Measurements from ENCODE around the gene THAP7.
A peak's percentile ranks its signal among the peaks of the same experiment; 100 is the strongest.

The THAP7 gene

GRCh38 chr22:20960609-20961008 lies 41.3 kb downstream of the THAP7 start:
- H3K4me3 Mint-ChIP-seq, result no peak overlapping the region
- peaks cover 10% of the 10 kb centered on the region for H3K27me3 Mint-ChIP-seq
- H3K9me3 Mint-ChIP-seq (ENCODE audit: low read depth), result no peaks in the 10 kb centered on the region
- H3K27ac Mint-ChIP-seq, result no peak overlapping the region
- H3K4me1 Mint-ChIP-seq (ENCODE audit: low read depth), result peaks cover 23% of the 10 kb centered on the region
- H3K36me3 Mint-ChIP-seq, result no peaks in the 10 kb centered on the region

- peaks cover 23% of the 10 kb centered on the region for H3K4me1 Mint-ChIP-seq (ENCODE audit: low read depth)
- peaks cover 10% of the 10 kb centered on the region for H3K27me3 Mint-ChIP-seq
- no peaks in the 10 kb centered on the region for H3K36me3 Mint-ChIP-seq
- no peaks in the 10 kb centered on the region for H3K9me3 Mint-ChIP-seq (ENCODE audit: low read depth)
- no peak overlapping the region for H3K4me3 Mint-ChIP-seq
- H3K27ac Mint-ChIP-seq, result no peak overlapping the region
Measured at GRCh38 chr22:20959578-20960461, 42.1 kb downstream of the THAP7 start.

DNA sequence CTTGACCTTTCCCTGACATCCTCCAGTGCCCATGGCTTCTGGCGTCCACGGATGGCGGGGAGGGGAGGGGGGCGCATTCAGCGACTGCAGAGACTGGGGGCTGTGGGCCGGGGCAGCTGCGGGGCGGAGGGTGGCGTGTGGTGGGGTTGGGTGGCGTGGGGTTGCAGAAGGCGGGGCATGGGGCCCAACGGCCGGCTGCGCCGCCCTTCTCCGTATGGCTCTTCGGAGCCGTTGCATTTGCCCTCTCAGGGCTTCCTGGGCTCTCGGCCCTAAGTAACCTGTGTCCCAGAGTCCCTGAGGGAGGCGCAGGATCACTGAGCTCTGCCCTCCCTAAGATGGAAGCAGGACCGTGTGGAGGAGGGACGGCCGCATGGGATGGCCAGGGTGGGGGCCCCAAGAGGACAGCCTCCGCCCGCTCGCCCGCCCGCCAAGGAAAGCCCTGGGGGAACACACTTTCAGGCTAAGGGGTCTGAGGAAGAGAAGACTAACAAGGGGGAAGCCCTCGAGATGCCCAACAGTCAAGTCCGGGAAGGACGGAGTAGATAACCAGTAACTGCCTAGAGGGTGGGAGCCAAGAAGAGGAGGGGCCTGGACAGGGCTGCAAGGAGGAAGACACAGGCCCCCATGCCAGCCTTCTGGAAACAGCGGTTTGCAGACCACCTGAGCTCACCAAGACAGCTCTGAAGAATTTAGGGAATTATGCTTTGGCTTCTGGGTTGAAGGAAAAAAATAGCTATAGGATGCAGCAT lies 44.1 kb downstream of the THAP7 start:
- Mint-ChIP-seq H3K27me3 (peaks cover 8% of the 10 kb centered on the region), H3K4me1 (ENCODE audit: low read depth) (peaks cover 14% of the 10 kb centered on the region), H3K27ac (no peak overlapping the region), H3K9me3 (ENCODE audit: low read depth) (no peaks in the 10 kb centered on the region), H3K4me3 (peak overlapping the region; percentile 59), H3K36me3 (no peaks in the 10 kb centered on the region)

DNA sequence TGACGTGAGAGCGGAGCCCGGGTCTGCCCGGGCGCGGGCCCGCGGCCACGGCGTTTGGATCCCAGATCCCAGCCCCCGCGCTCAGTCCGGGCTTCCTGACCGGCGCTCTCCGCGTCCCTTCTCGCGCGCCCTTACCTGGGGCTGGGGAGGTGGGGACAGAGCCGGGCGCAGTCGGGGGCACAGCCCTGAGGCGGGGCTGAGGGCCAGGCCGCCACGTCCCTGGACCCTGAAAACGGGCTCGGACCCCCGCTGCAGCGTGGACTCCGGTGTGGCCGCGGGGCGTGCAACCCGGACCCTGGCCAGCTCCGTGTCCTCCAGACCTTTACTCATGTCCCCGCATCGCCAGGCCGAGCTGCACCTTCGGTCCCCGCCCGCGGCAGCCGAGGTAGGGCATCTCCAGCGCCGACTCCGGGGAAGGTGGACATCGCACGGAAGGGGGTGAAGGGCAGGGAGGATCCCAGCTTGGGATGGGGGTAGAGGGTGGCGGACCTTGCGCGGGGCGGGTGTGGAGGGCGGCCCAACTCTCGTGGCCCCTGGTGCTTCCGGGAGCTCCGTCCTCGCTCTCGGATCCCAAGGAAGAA lies 44.7 kb downstream of the THAP7 start:
- H3K27me3 Mint-ChIP-seq, result peaks cover 8% of the 10 kb centered on the region
- peak overlapping the region; percentile 72 for H3K4me3 Mint-ChIP-seq
- H3K36me3 Mint-ChIP-seq, result peaks cover 3% of the 10 kb centered on the region
- peaks cover 14% of the 10 kb centered on the region for H3K4me1 Mint-ChIP-seq (ENCODE audit: low read depth)
- no peaks in the 10 kb centered on the region for H3K9me3 Mint-ChIP-seq (ENCODE audit: low read depth)
- H3K27ac Mint-ChIP-seq, result no peak overlapping the region

- Mint-ChIP-seq H3K27me3 (peaks cover 8% of the 10 kb centered on the region), H3K9me3 (ENCODE audit: low read depth) (no peaks in the 10 kb centered on the region), H3K27ac (no peak overlapping the region), H3K4me1 (ENCODE audit: low read depth) (peaks cover 10% of the 10 kb centered on the region), H3K4me3 (peak overlapping the region; percentile 72), H3K36me3 (peaks cover 3% of the 10 kb centered on the region)
Measured at GRCh38 chr22:20956258-20957101, 45.4 kb downstream of the THAP7 start.

DNA sequence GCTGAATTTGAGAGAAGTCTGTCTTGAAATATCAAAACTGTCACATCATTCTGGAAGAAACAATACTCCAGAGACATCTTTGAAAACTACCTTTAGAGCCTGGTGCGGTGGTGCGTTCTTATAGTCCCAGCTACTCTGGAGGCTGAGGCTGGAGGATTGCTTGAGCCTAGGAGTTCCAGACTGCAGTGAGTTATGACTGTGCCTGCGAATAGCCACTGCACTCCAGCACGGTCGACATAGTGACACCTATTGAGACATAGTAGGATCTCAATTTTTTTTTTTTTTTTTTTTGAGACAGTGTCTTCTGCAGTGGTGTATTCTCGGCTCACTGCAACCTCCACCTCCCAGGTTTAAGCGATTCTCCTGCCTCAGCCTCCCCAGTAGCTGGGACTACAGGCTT lies 46.4 kb downstream of the THAP7 start:
- no peaks in the 10 kb centered on the region for H3K9me3 Mint-ChIP-seq (ENCODE audit: low read depth)
- H3K36me3 Mint-ChIP-seq, result peaks cover 3% of the 10 kb centered on the region
- H3K27me3 Mint-ChIP-seq, result peaks cover 8% of the 10 kb centered on the region
- no peak overlapping the region for H3K4me3 Mint-ChIP-seq
- no peak overlapping the region for H3K27ac Mint-ChIP-seq
- peaks cover 9% of the 10 kb centered on the region for H3K4me1 Mint-ChIP-seq (ENCODE audit: low read depth)

DNA sequence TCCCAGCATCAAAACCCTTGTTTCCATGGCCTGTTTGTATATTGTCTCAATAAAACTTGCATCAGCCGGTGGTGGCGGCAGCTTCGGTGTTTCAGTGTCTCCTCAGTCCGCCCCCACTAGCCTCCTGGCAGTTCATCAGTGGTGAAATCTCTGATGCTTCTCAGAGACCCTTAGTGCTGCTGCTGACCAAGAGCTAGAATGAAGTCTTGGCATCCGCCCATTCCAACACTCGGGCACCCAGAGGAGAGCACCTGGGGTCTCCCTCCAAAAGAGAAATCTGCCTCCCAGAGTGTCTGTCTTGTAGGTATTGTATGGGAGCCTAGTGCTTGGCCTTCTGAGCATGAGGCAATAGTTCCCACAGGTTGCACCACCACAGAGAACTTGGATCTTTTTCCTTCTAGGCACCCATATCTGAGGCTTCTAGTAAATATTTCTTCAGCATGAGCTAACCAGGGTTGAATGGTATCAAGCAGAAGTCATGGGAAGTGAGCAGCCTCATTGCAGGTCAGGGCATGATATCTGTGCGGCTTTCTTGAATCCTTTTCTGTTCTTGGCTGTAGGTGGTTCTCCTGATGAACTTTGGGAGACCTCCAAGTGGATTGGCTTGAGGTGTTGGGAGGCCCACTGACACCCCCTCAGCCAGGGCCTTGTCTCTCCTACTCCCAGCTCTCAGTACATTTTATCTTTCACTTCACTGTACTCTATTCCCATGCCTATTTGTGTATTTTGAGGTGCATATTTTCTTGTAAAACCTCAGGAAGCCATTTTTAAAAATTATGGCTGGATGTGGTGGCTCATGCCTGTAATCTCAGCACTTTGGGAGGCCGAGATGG lies 48.0 kb downstream of the THAP7 start:
- Mint-ChIP-seq H3K27ac (no peak overlapping the region), H3K4me3 (no peak overlapping the region), H3K27me3 (peaks cover 6% of the 10 kb centered on the region), H3K9me3 (ENCODE audit: low read depth) (no peaks in the 10 kb centered on the region), H3K36me3 (peaks cover 3% of the 10 kb centered on the region), H3K4me1 (ENCODE audit: low read depth) (peaks cover 21% of the 10 kb centered on the region)

DNA sequence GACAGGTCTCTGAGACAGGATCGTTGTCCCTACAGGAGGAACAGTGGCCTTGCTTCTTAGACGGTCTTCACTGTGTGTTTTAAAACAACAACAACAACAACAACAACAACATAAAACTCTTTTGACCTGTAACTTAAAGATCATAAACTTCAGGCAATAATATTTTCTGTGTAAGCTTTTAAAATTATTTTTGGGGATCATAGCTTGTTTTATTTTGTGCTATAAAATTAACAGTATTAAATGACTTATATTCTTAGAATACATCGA lies 48.6 kb downstream of the THAP7 start:
- peaks cover 26% of the 10 kb centered on the region for H3K4me1 Mint-ChIP-seq (ENCODE audit: low read depth)

GRCh38 chr22:20952544-20953341 lies 49.2 kb downstream of the THAP7 start:
- H3K27me3 Mint-ChIP-seq, result peaks cover 1% of the 10 kb centered on the region
- H3K36me3 Mint-ChIP-seq, result peaks cover 3% of the 10 kb centered on the region
- no peak overlapping the region for H3K4me3 Mint-ChIP-seq
- H3K9me3 Mint-ChIP-seq (ENCODE audit: low read depth), result no peaks in the 10 kb centered on the region
- H3K27ac Mint-ChIP-seq, result no peak overlapping the region
- H3K4me1 Mint-ChIP-seq (ENCODE audit: low read depth), result peaks cover 28% of the 10 kb centered on the region

More for the DNA sequence above, 48.6 kb downstream of the THAP7 start:
- Mint-ChIP-seq H3K9me3 (ENCODE audit: low read depth) (no peaks in the 10 kb centered on the region), H3K4me3 (no peak overlapping the region), H3K27ac (no peak overlapping the region), H3K27me3 (peaks cover 5% of the 10 kb centered on the region), H3K36me3 (peaks cover 3% of the 10 kb centered on the region)

DNA sequence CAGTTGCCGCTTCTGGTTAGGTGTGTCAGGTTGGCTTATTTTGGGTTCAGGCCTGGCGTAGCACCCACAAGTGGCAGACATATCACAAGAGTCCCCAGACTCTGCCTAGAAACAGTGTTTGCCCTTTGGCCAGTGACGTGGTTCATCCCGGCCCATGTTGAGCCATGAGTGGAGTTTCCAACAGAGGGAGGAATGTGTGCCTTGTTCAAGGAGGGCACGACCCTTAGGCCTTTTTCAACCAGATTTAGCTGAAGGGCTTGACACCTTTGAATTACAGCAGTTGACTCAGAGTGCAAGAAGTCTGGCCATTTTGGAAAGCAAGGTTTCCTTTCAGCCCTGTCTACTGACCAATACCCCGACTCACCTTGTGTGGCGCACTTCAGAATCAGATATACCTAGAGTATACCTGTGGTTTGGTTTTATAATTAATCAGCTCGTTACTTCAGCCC lies 50.0 kb downstream of the THAP7 start:
- peaks cover 1% of the 10 kb centered on the region for H3K27me3 Mint-ChIP-seq
- no peaks in the 10 kb centered on the region for H3K9me3 Mint-ChIP-seq (ENCODE audit: low read depth)
- H3K4me1 Mint-ChIP-seq (ENCODE audit: low read depth), result peaks cover 34% of the 10 kb centered on the region
- no peak overlapping the region for H3K27ac Mint-ChIP-seq
- H3K4me3 Mint-ChIP-seq, result no peak overlapping the region
- peaks cover 3% of the 10 kb centered on the region for H3K36me3 Mint-ChIP-seq

DNA sequence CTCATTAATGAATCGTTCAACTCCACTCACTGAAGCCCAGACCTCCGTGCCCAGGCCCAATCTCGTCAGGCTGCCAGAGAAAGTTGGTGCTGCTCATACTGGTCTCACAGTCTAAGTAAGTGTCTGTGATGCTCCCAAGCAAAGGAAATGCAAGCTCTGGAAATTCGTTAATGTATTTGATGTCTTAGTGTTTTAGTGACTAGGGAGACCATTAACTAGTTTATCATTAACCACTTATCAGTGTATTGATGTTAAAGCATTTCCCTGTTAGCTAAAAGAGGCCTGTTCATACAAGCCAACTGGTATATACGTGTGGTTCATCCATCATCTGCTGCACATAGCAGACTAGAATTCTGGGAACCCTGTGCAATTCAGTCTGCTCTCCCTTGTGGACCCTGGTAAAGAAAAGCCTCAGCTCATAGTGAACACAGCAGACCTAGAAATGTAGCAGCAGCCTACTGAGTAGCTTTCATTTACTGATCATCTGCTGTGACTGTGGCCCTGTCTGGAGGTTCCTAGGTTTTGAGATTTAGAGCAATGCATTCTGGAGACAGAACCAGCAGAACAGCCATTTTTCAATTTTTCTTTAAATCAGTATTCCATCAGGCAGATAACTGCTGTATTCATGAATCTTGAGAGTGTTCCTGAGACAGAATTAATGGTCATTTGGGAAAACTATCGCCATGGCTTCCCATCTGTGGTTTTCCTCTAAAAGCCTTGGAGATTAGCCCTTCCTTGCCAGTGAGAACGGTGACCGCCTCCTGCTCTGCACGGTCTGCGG lies 50.6 kb downstream of the THAP7 start:
- peaks cover 1% of the 10 kb centered on the region for H3K27me3 Mint-ChIP-seq
- no peaks in the 10 kb centered on the region for H3K9me3 Mint-ChIP-seq (ENCODE audit: low read depth)
- no peak overlapping the region for H3K27ac Mint-ChIP-seq
- peaks cover 35% of the 10 kb centered on the region for H3K4me1 Mint-ChIP-seq (ENCODE audit: low read depth)
- peaks cover 3% of the 10 kb centered on the region for H3K36me3 Mint-ChIP-seq
- H3K4me3 Mint-ChIP-seq, result no peak overlapping the region

GRCh38 chr22:20949698-20950183 lies 52.2 kb downstream of the THAP7 start:
- peak overlapping the region; percentile 35 for H3K27ac Mint-ChIP-seq
- H3K4me1 Mint-ChIP-seq (ENCODE audit: low read depth), result peaks cover 47% of the 10 kb centered on the region
- H3K9me3 Mint-ChIP-seq (ENCODE audit: low read depth), result no peaks in the 10 kb centered on the region
- H3K4me3 Mint-ChIP-seq, result peak overlapping the region; percentile 11
- no peaks in the 10 kb centered on the region for H3K27me3 Mint-ChIP-seq
- peaks cover 3% of the 10 kb centered on the region for H3K36me3 Mint-ChIP-seq
